GM18505 (cell line): ENCODE data around the gene NKX3-2.

Experiments used
- ATAC-seq: cut with Tn5 transposase; IDR thresholded peaks from one replicate; pipeline ENCODE4 v1.9.1; 2021; ENCODE audit not compliant: unreplicated experiment
- POLR2A ChIP-seq: IDR thresholded peaks from 4 replicates; pipeline ENCODE4 v1.6.1; 2011; ENCODE audit warnings: borderline replicate concordance; ENCODE audit not compliant: insufficient read depth, insufficient read length; ENCODE audit errors: extremely low read depth

Gene NKX3-2

DNA sequence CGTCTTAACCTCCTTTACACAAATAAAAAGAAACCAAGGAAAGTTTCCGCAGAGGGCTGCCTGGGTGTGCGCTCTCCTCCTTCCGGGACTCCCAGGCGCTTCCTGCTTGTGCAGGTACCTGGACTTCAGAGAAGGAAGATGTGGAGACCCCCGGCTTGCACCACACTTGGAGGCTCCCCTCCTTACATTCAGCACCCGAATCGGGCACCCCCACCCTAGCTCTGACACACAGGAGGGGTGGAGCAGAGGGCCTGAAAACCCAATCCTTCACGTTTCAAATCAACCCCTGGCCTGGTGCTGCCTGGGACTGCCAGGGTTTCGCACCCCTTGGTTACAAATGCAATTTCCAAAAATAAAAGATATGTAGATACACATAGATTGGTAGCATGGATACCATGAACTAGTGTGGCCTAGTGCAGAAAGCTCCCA, 3.1 kb downstream of the NKX3-2 start:
- no peak for TF ChIP-seq POLR2A

GRCh38 chr4:13540446-13541175, 3.7 kb downstream of the NKX3-2 start:
- TF ChIP-seq POLR2A = no peak
- ATAC-seq = no peak

More for the DNA sequence above, 3.1 kb downstream of the NKX3-2 start:
- no peak for ATAC-seq

GRCh38 chr4:13539619-13540445, 4.5 kb downstream of the NKX3-2 start:
- no peak for ATAC-seq
- TF ChIP-seq POLR2A = no peak

DNA sequence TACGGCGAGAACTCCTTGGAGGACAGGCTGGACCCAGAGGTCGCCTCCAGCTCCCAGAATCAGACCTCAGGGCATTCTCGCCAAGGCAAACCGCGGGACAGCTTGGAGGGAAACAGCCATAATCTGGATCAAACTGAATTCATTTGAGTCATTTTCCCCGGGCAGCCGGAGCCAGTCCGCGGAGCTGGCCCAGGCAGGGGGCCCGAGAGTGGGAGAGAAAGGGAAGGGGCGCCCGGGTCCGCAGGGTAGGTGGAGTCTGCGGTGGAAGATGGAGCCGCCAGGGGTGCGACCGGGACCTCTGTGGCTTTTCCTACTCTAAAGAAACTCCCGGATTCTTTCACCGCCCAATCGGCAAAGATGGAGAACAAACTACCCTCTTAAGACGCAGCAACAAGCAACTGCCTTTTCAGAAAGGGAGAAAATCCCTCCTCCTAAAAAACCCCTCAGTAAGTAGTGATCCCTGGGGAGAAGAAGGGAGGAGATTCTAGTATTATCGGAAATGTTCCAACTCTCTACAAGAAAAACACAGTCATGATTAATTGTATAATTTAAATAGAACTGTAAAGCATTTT, 5.2 kb downstream of the NKX3-2 start:
- no peak for TF ChIP-seq POLR2A
- ATAC-seq = no peak

DNA sequence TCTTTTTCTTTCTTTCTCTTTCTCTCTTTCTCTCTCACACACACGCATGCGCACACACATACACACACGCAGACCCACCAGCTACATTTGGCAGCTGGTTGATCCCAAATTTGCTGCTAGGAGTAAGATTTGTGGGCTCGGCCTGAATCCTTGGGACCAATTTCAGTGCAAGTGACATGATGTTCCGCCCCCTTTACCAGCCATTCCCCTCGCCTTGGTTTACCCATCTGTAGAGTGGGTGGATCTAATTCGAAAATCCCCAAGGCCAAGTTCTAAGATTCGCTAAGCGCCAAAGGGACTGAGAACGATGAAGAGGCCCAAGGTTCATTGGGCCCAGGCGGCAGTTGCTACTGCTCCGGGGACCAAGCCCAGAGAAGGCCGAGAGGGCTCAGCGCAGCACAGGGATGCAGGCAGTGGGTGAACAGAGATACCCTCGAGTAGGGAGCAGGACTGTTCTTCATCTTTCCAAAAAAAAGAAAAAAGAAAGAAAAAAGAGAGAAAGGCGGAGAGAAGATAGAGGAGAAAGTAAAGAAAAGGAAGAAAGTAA, 5.8 kb downstream of the NKX3-2 start:
- no peak for TF ChIP-seq POLR2A
- no peak for ATAC-seq

DNA sequence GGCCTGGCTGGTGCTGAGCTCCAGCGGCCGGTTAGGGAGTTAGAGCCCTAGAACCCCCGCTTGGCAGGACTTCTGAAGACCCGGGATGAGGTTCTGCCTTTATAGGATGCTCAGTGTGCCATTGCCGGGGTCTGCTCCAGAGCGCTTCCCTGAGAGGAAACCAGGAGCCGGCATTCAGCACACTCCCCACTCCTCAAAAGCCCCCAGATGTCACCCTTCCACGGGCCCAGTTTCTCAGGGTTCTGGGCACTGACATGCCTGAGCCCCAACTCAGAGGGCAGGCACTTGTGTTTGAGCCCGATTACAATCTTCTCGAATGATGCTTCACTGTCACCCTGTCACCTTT, 6.5 kb downstream of the NKX3-2 start:
- ATAC-seq = no peak
- TF ChIP-seq POLR2A = no peak

DNA sequence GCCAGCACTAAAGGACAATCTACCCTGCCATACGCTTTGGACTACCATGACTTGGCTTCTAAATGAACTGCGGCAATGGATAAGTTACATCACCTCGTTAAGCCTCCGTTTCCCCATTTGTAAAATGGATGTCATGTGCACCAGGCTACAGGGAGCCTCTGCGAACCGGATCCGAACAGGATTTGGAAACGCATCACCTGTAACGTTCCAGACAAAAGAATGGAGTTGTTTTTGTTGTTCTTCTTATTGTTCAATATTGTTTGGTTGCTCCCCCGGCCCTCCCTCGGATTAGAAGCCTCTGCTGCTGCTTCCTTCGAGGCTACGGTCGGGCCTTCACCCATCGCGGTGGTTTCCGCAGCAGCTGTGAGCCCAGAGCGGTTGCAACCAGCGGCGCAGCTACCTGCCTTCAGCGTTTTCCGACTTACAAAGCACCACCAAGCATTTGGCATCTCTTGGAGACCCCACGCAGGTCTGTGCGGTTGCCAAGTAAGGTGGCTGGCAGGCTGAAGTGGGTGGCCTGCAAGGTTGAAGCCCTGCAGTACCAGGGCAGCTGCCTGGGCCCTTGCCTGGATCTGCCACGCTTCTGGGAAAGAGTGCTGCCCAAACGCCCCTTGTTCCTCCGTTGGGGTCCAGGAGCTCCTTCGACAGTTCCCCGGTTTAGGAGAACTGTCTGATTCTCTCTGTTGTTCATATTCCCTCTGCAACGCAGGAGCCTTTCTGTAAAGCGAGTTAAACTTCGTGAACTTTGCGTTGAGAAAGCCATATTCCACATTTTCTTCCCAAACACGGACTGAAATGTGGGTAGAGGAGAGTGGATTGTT, 7.1 kb downstream of the NKX3-2 start:
- TF ChIP-seq POLR2A = no peak
- no peak for ATAC-seq

GRCh38 chr4:13536607-13537006, 7.7 kb downstream of the NKX3-2 start:
- no peak for TF ChIP-seq POLR2A
- no peak for ATAC-seq

DNA sequence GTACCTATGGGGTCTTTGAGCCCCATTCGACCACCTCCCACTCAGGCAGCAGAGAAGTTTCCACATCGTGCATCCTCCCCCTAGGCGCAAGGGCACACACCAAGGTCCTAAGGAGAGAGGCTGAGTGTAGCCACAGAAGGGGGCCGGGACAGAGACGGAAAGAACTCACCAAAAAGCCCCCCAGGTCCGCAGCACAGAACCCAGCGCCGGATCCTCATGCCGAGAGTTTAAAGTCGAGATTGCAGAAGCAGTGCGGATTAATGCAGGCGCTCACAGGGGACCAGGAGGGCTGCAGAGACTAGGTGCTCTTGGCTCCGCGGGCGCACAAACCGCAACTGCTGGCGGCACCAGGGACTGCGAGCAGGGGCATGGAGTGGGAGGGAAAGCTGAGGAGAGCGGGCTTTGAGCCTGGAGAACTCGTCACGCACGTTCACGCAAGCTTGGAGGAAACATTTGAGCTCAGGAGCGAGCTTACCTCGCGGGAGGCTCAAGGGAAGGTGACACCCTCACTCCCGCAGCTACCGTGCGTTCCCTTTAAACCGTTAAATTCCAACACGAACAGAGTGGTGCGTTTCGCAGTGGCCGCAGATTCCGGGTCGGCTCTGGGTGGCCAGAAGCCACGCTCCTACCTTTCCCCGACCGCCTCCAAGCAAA, 8.5 kb downstream of the NKX3-2 start:
- TF ChIP-seq POLR2A = no peak
- ATAC-seq = no peak

- no peak for ATAC-seq
These were observed 9.2 kb downstream of the NKX3-2 start for GRCh38 chr4:13535118-13535517.

GRCh38 chr4:13534344-13535063, 9.8 kb downstream of the NKX3-2 start:
- ATAC-seq = no peak
- no peak for TF ChIP-seq POLR2A

More at GRCh38 chr4:13535118-13535517, 9.2 kb downstream of the NKX3-2 start:
- TF ChIP-seq POLR2A = no peak
